GM18873 (cell line): ENCODE results near the gene EXOSC5.
"Not testable (repeated sequence)": the region's sequence is repeated elsewhere in the genome, so short reads cannot be mapped to it uniquely, and the experiment has no call there.

Source experiments
- ATAC-seq: cut with Tn5 transposase; IDR thresholded peaks from one replicate; pipeline ENCODE4 v1.9.1; 2021; ENCODE audit warnings: mild to moderate bottlenecking, moderate library complexity, moderate number of reproducible peaks; ENCODE audit not compliant: unreplicated experiment, low FRiP score

EXOSC5 gene

GRCh38 chr19:41372501-41372900 lies 24.7 kb downstream of the EXOSC5 start:
- no peak for ATAC-seq

DNA sequence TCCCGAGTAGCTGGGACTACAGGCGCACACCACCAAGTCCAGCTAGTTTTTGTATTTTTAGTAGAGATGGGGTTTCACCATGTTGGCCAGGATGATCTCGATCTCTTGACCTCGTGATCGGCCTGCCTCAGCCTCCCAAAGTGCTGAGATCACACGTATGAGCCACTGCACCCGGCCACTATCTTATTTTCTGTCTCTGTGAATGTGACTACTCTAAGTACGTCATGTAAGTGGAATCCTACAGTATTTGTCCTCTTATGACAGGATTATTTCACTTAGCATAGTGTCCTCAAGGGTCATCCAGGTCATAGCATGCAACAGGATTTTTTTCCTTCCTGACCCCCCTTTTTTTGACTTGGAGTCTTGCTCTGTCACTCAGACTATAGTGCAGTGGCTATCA lies 25.6 kb downstream of the EXOSC5 start:
- no peak for ATAC-seq

DNA sequence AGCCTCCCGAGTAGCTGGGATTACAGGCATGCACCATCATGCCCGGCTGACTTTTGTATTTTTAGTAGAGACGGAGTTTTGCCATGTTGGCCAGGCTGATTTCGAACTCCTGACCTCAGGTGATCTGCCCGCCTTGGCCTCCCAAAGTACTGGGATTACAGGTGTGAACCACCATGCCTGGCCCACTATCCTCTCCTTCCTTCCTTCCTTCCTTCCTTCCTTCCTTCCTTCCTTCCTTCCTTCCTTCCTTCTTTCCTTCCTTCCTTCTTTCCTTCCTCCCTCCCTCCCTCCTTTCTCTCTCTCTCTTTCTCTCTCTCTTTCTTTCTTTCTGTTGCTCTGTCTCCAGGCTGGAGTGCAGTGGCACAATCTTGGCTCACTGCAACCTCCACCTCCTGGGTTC lies 26.0 kb downstream of the EXOSC5 start:
- not testable (repeated sequence) for ATAC-seq

DNA sequence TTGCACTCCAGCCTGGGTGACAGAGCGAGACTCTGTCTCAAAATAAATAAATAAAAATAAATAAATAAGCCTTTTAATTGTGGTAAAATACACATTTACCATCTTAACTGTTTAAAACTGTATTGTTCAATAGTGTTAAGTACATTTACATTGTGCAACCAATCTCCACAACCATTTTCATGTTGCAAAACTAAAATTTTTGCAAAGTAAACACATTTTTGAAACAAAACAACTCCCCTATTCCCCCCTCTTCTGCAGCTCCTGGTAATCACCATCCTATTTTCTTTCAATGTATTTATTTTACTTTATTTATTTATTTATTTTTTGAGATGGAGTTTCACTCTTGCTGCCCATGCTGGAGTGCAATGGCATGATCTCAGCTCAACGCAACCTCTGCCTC lies 27.4 kb downstream of the EXOSC5 start:
- no peak for ATAC-seq

DNA sequence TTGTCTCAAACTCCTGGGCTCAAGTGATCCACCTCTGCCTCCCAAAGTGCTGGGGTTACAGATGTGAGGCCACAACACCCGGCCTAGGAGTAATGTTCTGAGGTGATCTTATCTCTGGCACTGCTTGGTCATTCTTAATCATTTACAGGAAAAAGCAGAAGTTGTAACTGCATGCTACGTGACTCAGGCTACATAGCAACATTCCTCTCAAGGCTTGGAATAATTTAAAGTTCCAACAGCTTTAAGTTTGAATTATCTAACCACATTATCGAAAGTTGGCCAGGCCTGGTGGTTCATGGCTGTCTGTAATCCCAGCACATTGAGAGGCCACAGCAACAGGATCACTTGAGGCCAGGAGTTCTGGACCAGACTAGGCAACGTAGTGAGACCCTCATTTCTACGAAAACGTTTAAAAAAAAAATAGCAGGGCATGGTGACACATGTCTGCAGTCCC lies 29.3 kb downstream of the EXOSC5 start:
- ATAC-seq: no peak

DNA sequence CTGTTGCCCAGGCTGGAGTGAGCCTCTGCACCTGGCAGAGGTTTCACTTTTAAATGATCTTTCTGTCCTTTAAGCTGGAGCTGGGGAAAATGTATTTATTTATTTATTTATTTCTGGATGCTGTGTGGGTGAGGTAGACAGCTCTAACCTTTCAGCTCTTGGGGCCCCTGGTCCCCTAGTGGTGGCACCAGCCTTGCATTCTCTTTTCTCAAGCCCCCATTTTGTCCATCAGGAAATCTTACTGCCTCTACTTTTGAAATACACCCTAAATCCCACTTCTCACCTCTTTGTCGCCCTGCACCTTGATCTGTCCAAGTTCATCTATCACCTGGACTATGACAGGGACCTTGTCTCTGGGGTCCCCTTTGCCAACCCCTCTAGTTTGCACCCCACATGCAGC lies 31.1 kb downstream of the EXOSC5 start:
- ATAC-seq: no peak

DNA sequence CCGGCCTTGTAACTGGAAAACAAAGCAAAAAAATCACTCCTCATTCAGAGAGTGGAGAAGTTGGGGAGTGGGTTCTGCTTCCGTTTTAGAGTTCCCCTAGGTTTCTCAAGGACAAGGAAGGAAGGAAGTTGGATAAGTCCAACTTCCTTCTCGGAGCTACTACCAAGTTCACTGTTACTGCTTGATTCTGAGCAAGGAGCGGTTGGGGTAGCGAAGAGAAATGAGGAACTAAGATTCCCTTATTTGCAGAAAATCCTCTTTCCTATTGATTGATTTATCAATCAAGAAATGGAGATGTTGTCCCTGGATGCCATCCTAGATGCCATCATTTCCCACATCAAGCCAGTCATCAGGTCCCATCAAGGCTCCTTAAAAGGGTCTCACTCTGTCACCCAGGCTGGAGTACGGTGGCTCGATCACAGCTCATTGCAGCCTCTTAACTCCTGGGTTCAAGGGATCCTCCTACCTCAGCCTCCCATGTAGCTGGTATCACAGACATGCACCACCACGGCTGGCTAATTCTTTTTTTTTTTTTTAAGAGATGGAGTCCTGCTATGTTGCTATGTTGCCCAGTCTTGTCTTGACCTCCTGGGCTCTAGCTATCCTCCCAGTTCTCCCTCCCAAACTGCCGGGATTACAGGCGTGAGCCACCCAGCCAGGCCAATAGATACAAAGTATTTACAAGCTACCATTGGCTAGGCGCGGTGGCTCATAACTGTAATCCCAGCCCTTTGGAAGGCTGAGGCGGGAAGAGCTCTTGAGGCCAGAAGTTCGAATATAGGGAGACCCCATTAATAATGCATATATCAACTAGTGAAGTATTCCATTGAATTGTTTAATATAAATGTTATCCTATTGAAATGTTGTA lies 32.4 kb downstream of the EXOSC5 start:
- no peak for ATAC-seq

- peak; percentile 75 for ATAC-seq
Measured at GRCh38 chr19:41363753-41364523, 33.2 kb downstream of the EXOSC5 start, which contains the start of gene B9D2. Gene B9D2, minus strand, starts transcription at chr19:41364149. Its CDS starts 630 bp downstream, at chr19:41363519.

DNA sequence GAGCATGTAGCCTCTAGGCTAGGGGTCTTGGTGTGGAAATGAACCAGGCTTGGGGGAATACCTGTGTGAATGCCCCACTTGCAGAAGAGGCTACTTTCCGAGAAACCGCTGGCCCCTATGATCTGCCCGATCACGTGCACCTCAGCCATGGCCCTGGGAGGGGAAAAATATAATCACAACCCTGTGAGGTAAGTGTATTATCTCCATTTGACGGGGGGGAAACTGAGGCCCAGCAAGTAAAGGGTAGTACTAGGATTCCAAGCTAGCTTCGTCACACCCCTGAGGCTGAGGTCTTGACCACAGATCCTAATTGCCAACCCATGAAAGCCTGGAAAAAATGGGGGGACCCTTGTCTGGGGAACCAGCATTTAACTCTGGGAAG lies 33.8 kb downstream of the EXOSC5 start:
- peak; percentile 3 for ATAC-seq

- no peak for ATAC-seq
Measured at GRCh38 chr19:41362143-41362847, 34.9 kb downstream of the EXOSC5 start.

DNA sequence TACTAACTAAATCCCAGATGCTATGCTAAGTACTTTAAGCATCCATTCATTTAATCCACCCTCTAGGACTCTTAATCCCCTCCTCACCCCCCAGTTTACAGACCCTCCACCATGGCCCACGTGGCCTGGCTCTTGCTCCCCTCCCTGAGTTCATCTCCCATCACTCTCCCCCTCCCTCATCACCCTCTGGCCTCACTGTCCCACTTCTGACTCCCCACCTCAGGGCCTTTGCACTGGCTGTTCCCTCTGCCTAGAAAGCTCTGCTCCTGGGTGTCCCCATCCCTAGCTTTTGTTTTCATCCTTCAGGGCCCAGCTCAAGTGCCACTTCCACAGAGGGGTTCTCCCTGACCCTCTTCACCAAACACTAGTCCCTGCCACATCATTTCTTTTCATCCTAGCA lies 37.4 kb downstream of the EXOSC5 start:
- no peak for ATAC-seq

DNA sequence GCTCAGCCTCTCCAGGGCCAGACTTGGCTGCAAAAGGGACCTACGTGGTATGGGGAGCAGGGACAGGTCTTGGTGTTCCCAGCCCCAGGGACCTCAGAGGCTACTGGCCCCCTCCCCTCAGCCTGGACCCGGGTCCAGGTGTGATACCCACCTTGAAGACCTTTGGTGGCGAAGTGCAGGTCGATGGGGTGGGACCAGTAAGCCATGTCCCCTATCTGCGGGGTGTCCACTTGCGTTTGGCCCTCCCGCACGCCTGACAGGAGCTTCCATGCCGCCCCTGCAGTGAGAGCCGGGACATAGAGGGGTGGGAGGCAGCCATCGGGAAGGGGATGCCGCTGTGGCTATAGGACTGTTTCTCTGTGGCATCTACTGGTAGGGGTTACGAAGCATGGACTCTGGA lies 39.4 kb downstream of the EXOSC5 start:
- ATAC-seq: no peak

GRCh38 chr19:41356984-41357739 lies 40.0 kb downstream of the EXOSC5 start:
- ATAC-seq: no peak

- ATAC-seq: no peak
Measured at GRCh38 chr19:41355802-41356201, 41.4 kb downstream of the EXOSC5 start.

- ATAC-seq: no peak
Measured at GRCh38 chr19:41355035-41355434, 42.1 kb downstream of the EXOSC5 start.

GRCh38 chr19:41354343-41354953 lies 42.7 kb downstream of the EXOSC5 start:
- no peak for ATAC-seq

DNA sequence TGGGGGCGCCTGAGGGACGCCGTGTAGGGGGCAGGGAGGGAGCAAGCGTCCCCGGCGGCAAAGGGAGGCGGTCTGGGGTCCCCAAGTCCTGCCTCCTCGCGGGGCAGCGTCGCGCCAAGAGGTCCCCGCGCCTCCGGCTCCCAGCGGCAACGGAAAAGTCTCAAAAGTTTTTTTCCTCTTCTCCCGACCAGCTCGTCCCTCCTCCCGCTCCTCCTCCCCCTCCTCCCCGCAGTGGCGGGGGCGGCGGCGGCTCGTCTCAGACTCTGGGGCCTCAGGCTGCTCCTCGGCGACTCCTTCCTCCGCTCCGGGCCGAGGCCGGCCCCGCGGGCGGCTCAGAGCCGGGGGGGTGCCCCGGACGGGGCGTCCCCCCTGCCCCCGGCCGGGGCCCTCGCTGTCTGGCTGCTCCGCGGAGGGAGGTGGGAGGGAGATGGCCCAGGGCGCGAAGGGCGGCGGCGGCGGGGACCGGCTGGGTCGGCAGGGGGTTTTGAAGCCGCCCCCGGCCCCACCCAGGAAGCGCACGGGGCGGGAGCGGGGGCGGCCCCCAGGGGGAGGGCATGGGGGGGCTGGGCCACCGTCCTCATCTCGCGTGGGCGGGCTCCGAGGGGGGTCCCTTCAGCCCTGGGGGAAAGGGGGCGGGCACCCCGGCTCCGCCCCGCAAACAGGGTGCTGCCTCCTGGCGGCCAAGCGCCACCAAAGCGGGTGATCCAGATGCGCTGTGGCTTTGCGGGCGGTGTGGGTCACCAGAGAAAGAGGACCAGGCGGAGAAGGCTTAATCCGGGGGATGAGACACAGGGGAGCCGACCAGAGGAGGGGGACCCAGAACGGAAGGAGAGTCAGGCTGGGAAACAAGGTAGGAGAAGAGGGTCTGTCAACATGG lies 43.5 kb downstream of the EXOSC5 start, which contains the start of gene TGFB1:
TGFB1 (minus strand) TSS at position 457 of the 877 bp plus-strand sequence. CDS start 878 bp downstream, outside the sequence.
- peak; percentile 31 for ATAC-seq

DNA sequence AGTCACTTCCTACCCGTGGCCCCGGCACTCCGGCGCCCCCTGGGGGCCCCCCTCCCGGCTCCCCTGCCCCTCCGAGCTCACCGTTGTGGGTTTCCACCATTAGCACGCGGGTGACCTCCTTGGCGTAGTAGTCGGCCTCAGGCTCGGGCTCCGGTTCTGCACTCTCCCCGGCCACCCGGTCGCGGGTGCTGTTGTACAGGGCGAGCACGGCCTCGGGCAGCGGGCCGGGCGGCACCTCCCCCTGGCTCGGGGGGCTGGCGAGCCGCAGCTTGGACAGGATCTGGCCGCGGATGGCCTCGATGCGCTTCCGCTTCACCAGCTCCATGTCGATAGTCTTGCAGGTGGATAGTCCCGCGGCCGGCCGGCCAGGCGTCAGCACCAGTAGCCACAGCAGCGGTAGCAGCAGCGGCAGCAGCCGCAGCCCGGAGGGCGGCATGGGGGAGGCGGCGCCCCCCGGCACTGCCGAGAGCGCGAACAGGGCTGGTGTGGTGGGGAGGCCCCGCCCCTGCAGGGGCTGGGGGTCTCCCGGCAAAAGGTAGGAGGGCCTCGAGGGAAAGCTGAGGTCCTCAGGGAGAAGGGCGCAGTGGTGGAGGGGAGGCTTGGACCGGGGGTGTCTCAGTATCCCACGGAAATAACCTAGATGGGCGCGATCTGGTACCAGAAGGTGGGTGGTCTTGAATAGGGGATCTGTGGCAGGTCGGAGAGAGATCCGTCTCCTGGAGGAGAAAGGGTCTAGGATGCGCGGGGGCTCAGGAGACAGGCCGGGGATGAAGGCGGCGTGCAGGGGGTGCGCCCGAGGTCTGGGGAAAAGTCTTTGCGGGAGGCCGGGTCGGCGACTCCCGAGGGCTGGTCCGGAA lies 44.3 kb downstream of the EXOSC5 start:
- ATAC-seq: no peak
